HUES6 (cell line): Measurements from ENCODE around the gene KCNG3.

Experiments
- H3K27ac ChIP-seq: 2 replicates; pipeline ENCODE4 v1.7.0; 2013; ENCODE audit warnings: low read depth, mild to moderate bottlenecking, low read length, inconsistent platforms
- H3K27me3 ChIP-seq: 2 replicates; pipeline ENCODE4 v1.6.1; 2013; ENCODE audit warnings: low read length; ENCODE audit not compliant: control insufficient read depth, insufficient read depth
- H3K36me3 ChIP-seq: 2 replicates; pipeline ENCODE4 v1.6.1; 2013; ENCODE audit warnings: low read length; ENCODE audit not compliant: control insufficient read depth, insufficient read depth
- H3K4me1 ChIP-seq: 2 replicates; pipeline ENCODE4 v1.6.1; 2013; ENCODE audit warnings: low read length; ENCODE audit not compliant: control insufficient read depth, insufficient read depth
- H3K4me3 ChIP-seq: 2 replicates; pipeline ENCODE4 v1.5.1; 2013; ENCODE audit warnings: low read depth, low read length
- H3K9ac ChIP-seq: one replicate; pipeline ENCODE4 v1.6.1; 2013; ENCODE audit warnings: mild to moderate bottlenecking, low read length
- H3K9me3 ChIP-seq: 2 replicates; pipeline ENCODE4 v1.6.1; 2013; ENCODE audit warnings: low read depth, low read length; ENCODE audit not compliant: control insufficient read depth, insufficient read depth

KCNG3 gene

GRCh38 chr2:42493468-42494354, at the start of gene KCNG3:
Gene KCNG3, minus strand, starts transcription at chr2:42493982. Its CDS starts 481 bp downstream, at chr2:42493501.
- H3K4me1 ChIP-seq = peaks cover 11% of the 10 kb centered on the region
- peaks cover 42% of the 10 kb centered on the region for H3K27me3 ChIP-seq
- peak within 1 kb of the TSS; percentile 44; the same call in 1 of the 2 replicates for H3K27ac ChIP-seq
- peak within 1 kb of the TSS; percentile 71 for H3K9ac ChIP-seq
- no peaks in the 10 kb centered on the region; the same call in 1 of the 2 replicates for H3K36me3 ChIP-seq
- H3K4me3 ChIP-seq = peak within 1 kb of the TSS; percentile 74
- H3K9me3 ChIP-seq = no peaks in the 10 kb centered on the region

GRCh38 chr2:42542871-42543270, 49.1 kb upstream of the KCNG3 start:
- H3K27me3 ChIP-seq = no peaks in the 10 kb centered on the region
- no peaks in the 10 kb centered on the region for H3K36me3 ChIP-seq
- no peak overlapping the region for H3K4me3 ChIP-seq
- no peak overlapping the region for H3K9ac ChIP-seq
- H3K9me3 ChIP-seq = no peaks in the 10 kb centered on the region
- peaks cover 31% of the 10 kb centered on the region for H3K4me1 ChIP-seq
- H3K27ac ChIP-seq = no peak overlapping the region

- Histone ChIP-seq H3K9ac (no peak overlapping the region), H3K27me3 (no peaks in the 10 kb centered on the region), H3K36me3 (no peaks in the 10 kb centered on the region), H3K4me1 (no peaks in the 10 kb centered on the region), H3K9me3 (no peaks in the 10 kb centered on the region), H3K27ac (no peak overlapping the region), H3K4me3 (no peak overlapping the region)
These were observed 43.7 kb upstream of the KCNG3 start for GRCh38 chr2:42537493-42537892.

GRCh38 chr2:42532397-42532796, 38.6 kb upstream of the KCNG3 start:
- Histone ChIP-seq H3K27ac (no peak overlapping the region), H3K9ac (no peak overlapping the region), H3K4me1 (peaks cover 13% of the 10 kb centered on the region; the same call in 1 of the 2 replicates), H3K9me3 (no peaks in the 10 kb centered on the region), H3K27me3 (no peaks in the 10 kb centered on the region), H3K4me3 (no peak overlapping the region), H3K36me3 (no peaks in the 10 kb centered on the region)

GRCh38 chr2:42523341-42523740, 29.6 kb upstream of the KCNG3 start:
- Histone ChIP-seq H3K9me3 (no peaks in the 10 kb centered on the region), H3K9ac (no peak overlapping the region), H3K27me3 (no peaks in the 10 kb centered on the region), H3K4me3 (no peak overlapping the region), H3K36me3 (no peaks in the 10 kb centered on the region), H3K27ac (no peak overlapping the region), H3K4me1 (peaks cover 14% of the 10 kb centered on the region)

- Histone ChIP-seq H3K9me3 (no peaks in the 10 kb centered on the region), H3K4me1 (peaks cover 14% of the 10 kb centered on the region), H3K4me3 (no peak overlapping the region), H3K27me3 (no peaks in the 10 kb centered on the region), H3K9ac (no peak overlapping the region), H3K36me3 (no peaks in the 10 kb centered on the region), H3K27ac (no peak overlapping the region)
These were observed 28.3 kb upstream of the KCNG3 start for GRCh38 chr2:42522035-42522434.

GRCh38 chr2:42519624-42520023, 25.8 kb upstream of the KCNG3 start:
- no peaks in the 10 kb centered on the region for H3K9me3 ChIP-seq
- H3K27me3 ChIP-seq = no peaks in the 10 kb centered on the region
- H3K27ac ChIP-seq = no peak overlapping the region
- no peaks in the 10 kb centered on the region for H3K36me3 ChIP-seq
- no peak overlapping the region for H3K4me3 ChIP-seq
- peaks cover 14% of the 10 kb centered on the region for H3K4me1 ChIP-seq
- no peak overlapping the region for H3K9ac ChIP-seq

GRCh38 chr2:42516418-42516901, 22.7 kb upstream of the KCNG3 start:
- Histone ChIP-seq H3K4me3 (no peak overlapping the region), H3K27me3 (no peaks in the 10 kb centered on the region), H3K27ac (no peak overlapping the region), H3K36me3 (no peaks in the 10 kb centered on the region), H3K9ac (no peak overlapping the region), H3K4me1 (peaks cover 4% of the 10 kb centered on the region; the same call in 1 of the 2 replicates), H3K9me3 (no peaks in the 10 kb centered on the region)

GRCh38 chr2:42513252-42513918, 19.6 kb upstream of the KCNG3 start:
- no peak overlapping the region for H3K9ac ChIP-seq
- H3K4me1 ChIP-seq = peaks cover 13% of the 10 kb centered on the region
- no peak overlapping the region for H3K27ac ChIP-seq
- H3K4me3 ChIP-seq = no peak overlapping the region
- no peaks in the 10 kb centered on the region for H3K36me3 ChIP-seq
- no peaks in the 10 kb centered on the region for H3K27me3 ChIP-seq
- H3K9me3 ChIP-seq = no peaks in the 10 kb centered on the region

GRCh38 chr2:42510608-42511243, 16.9 kb upstream of the KCNG3 start:
- Histone ChIP-seq H3K36me3 (no peaks in the 10 kb centered on the region), H3K27ac (no peak overlapping the region), H3K27me3 (no peaks in the 10 kb centered on the region), H3K9me3 (no peaks in the 10 kb centered on the region), H3K9ac (no peak overlapping the region), H3K4me3 (no peak overlapping the region), H3K4me1 (peaks cover 13% of the 10 kb centered on the region)
